ENCODE results near the gene CALHM3. TPM values are rescaled to one million over a fixed set of nuclear protein-coding genes. Genes with fewer than 3 reads are reported as not detected.

CALHM3 gene
- total and polyA plus RNA-seq, 5 donors = not detected

DNA sequence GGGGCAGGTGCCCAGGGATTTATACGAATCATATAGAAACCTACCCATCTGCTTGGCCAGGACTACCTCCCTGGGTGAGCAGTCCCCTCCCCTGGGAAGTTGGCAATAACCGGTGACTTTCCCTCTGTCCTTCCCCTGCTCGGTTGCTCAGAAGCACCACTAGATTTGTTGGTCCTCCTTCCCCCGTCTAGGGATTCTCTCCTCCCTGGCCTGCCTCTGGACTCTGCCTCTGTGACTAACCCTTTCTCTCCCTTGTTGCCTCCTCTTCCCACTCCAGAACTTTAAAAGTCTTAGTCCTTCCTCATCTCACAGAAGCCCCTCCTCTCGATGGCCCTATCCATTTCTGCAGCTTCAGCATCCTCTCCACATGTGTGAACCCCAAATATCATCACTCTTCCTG lies 9.8 kb downstream of the CALHM3 start:
- no peak overlapping the region for H3K27ac ChIP-seq (ENCODE audit: low read length)
- WGBS = 58% methylated on average over 5 of the region's 5 CpGs
- DNase-seq (no peak), ATAC-seq (no peak)
- intact Hi-C loops (cut with DNase I) = no loop called here
- H3K4me3 ChIP-seq (ENCODE audit: low read length) = no peak overlapping the region
- H3K4me1 ChIP-seq (ENCODE audit: control insufficient read depth, insufficient read depth, low read length) = no peaks in the 10 kb centered on the region
- no peaks in the 10 kb centered on the region for H3K9me3 ChIP-seq (ENCODE audit: control insufficient read depth, low read length)
- no peaks in the 10 kb centered on the region for H3K27me3 ChIP-seq (ENCODE audit: control insufficient read depth, insufficient read depth)

GRCh38 chr10:103467406-103467805 lies 11.6 kb downstream of the CALHM3 start:
- H3K4me3 ChIP-seq (ENCODE audit: low read length) = no peak overlapping the region
- H3K27ac ChIP-seq (ENCODE audit: low read length) = no peak overlapping the region
- H3K9me3 ChIP-seq (ENCODE audit: control insufficient read depth, low read length) = no peaks in the 10 kb centered on the region
- ATAC-seq = no peak
- no peak for DNase-seq
- no peaks in the 10 kb centered on the region for H3K27me3 ChIP-seq (ENCODE audit: control insufficient read depth, insufficient read depth)
- H3K4me1 ChIP-seq (ENCODE audit: control insufficient read depth, insufficient read depth, low read length) = no peaks in the 10 kb centered on the region
- WGBS = 82% methylated on average over 7 of the region's 7 CpGs
- intact Hi-C loops (cut with DNase I) = no loop called here

DNA sequence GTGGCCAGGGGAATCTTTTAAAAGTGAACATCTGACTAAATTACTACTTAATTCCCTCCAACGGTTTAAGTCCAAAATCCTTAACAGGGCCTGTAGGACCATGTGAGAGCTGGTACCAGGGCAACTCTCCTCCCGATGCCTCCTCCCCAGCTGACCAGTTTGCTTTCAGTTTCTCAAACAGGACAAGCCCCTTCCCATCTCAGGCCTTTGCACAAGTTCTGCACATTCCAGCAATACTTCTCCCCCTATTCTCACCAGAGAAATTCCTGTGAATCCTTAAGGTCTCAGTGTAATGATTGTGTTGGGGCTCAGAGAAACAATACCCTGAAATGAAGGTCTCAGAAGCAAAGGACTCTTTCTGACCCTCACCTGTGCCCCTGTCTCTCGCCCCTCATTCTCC lies 12.3 kb downstream of the CALHM3 start:
- ATAC-seq (no peak), DNase-seq (peak in 1 of 3 donors; percentile 1)
- Histone ChIP-seq H3K4me1 (ENCODE audit: control insufficient read depth, insufficient read depth, low read length) (no peaks in the 10 kb centered on the region), H3K9me3 (ENCODE audit: control insufficient read depth, low read length) (no peaks in the 10 kb centered on the region), H3K27me3 (ENCODE audit: control insufficient read depth, insufficient read depth) (no peaks in the 10 kb centered on the region), H3K27ac (ENCODE audit: low read length) (no peak overlapping the region), H3K4me3 (ENCODE audit: low read length) (no peak overlapping the region)
- 86% methylated on average over 3 of the region's 3 CpGs for WGBS
- intact Hi-C loops (cut with DNase I) = no loop called here

GRCh38 chr10:103465411-103466179 lies 13.4 kb downstream of the CALHM3 start:
- no peak overlapping the region for H3K27ac ChIP-seq (ENCODE audit: low read length)
- H3K27me3 ChIP-seq (ENCODE audit: control insufficient read depth, insufficient read depth) = no peaks in the 10 kb centered on the region
- DNase-seq (peak in 1 of 3 donors; percentile 46), ATAC-seq (no peak)
- 88% methylated on average over 14 of the region's 14 CpGs for WGBS
- H3K9me3 ChIP-seq (ENCODE audit: control insufficient read depth, low read length) = no peaks in the 10 kb centered on the region
- intact Hi-C loops (cut with DNase I) = loop anchor here in 1 of 4 donors (2.0 kb wide), 1 partner anchor 23 kb away; no protein-coding TSS in a partner anchor
- no peak overlapping the region for H3K4me3 ChIP-seq (ENCODE audit: low read length)
- H3K4me1 ChIP-seq (ENCODE audit: control insufficient read depth, insufficient read depth, low read length) = no peaks in the 10 kb centered on the region

- intact Hi-C loops (cut with DNase I) = no loop called here
- no peaks in the 10 kb centered on the region for H3K27me3 ChIP-seq (ENCODE audit: control insufficient read depth, insufficient read depth)
- ATAC-seq (no peak), DNase-seq (no peak)
- H3K9me3 ChIP-seq (ENCODE audit: control insufficient read depth, low read length) = no peaks in the 10 kb centered on the region
- H3K4me1 ChIP-seq (ENCODE audit: control insufficient read depth, insufficient read depth, low read length) = no peaks in the 10 kb centered on the region
- no peak overlapping the region for H3K27ac ChIP-seq (ENCODE audit: low read length)
- WGBS = 63% methylated on average over 4 of the region's 4 CpGs
- H3K4me3 ChIP-seq (ENCODE audit: low read length) = no peak overlapping the region
Measured at GRCh38 chr10:103463499-103463898, 15.5 kb downstream of the CALHM3 start.

DNA sequence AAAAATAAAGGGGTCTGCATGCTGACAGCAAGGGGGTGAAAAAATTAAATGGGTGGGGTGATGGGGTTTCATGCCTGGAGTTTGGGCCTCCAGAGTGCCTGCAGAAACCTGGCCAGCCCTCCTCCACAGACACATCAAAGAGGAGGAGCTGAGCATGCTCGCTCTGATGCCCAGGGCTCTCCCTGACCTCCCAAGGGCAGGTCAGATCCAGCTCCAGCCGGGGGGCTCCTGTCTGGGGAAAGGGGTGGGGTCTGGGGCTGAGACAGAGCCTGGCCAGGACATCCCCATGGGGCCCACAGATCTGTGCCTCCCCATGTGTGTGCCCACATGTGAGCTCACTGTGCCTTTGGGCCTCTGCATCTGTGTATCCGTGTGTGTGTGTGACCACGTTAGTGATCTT lies 19.4 kb downstream of the CALHM3 start:
- no peaks in the 10 kb centered on the region for H3K4me1 ChIP-seq (ENCODE audit: control insufficient read depth, insufficient read depth, low read length)
- no peak overlapping the region for H3K27ac ChIP-seq (ENCODE audit: low read length)
- H3K27me3 ChIP-seq (ENCODE audit: control insufficient read depth, insufficient read depth) = no peaks in the 10 kb centered on the region
- intact Hi-C loops (cut with DNase I) = no loop called here
- 57% methylated on average over 4 of the region's 4 CpGs for WGBS
- no peak for ATAC-seq
- H3K9me3 ChIP-seq (ENCODE audit: control insufficient read depth, low read length) = no peaks in the 10 kb centered on the region
- no peak for DNase-seq
- H3K4me3 ChIP-seq (ENCODE audit: low read length) = no peak overlapping the region

GRCh38 chr10:103458720-103459119 lies 20.3 kb downstream of the CALHM3 start, which contains the start of gene CALHM1:
TSS of gene CALHM1 (minus strand) at chr10:103458900. CDS start at chr10:103458751, 149 bp downstream.
- Histone ChIP-seq H3K27ac (ENCODE audit: low read length) (no peak within 1 kb of the TSS), H3K9me3 (ENCODE audit: control insufficient read depth, low read length) (no peaks in the 10 kb centered on the region), H3K4me3 (ENCODE audit: low read length) (no peak within 1 kb of the TSS), H3K4me1 (ENCODE audit: control insufficient read depth, insufficient read depth, low read length) (no peaks in the 10 kb centered on the region), H3K27me3 (ENCODE audit: control insufficient read depth, insufficient read depth) (no peaks in the 10 kb centered on the region)
- WGBS = 72% methylated on average over 9 of the region's 9 CpGs
- ATAC-seq (no peak), DNase-seq (no peak)
- intact Hi-C loops (cut with DNase I) = no loop called here

- Histone ChIP-seq H3K4me1 (ENCODE audit: control insufficient read depth, insufficient read depth, low read length) (no peaks in the 10 kb centered on the region), H3K4me3 (ENCODE audit: low read length) (no peak overlapping the region), H3K27ac (ENCODE audit: low read length) (no peak overlapping the region), H3K27me3 (ENCODE audit: control insufficient read depth, insufficient read depth) (no peaks in the 10 kb centered on the region), H3K9me3 (ENCODE audit: control insufficient read depth, low read length) (no peaks in the 10 kb centered on the region)
- peak in 1 of 3 donors; percentile 54 for DNase-seq
- intact Hi-C loops (cut with DNase I) = no loop called here
- 97% methylated on average over 39 of the region's 39 CpGs for WGBS
- ATAC-seq = no peak
Measured at GRCh38 chr10:103457896-103458583, 21.0 kb downstream of the CALHM3 start.

- Histone ChIP-seq H3K27ac (ENCODE audit: low read length) (no peak overlapping the region), H3K4me1 (ENCODE audit: control insufficient read depth, insufficient read depth, low read length) (no peaks in the 10 kb centered on the region), H3K9me3 (ENCODE audit: control insufficient read depth, low read length) (no peaks in the 10 kb centered on the region), H3K27me3 (ENCODE audit: control insufficient read depth, insufficient read depth) (no peaks in the 10 kb centered on the region), H3K4me3 (ENCODE audit: low read length) (no peak overlapping the region)
- ATAC-seq (no peak), DNase-seq (no peak)
- 78% methylated on average over 8 of the region's 8 CpGs for WGBS
- intact Hi-C loops (cut with DNase I) = no loop called here
Measured at GRCh38 chr10:103457176-103457712, 21.8 kb downstream of the CALHM3 start.

GRCh38 chr10:103456074-103456660 lies 22.9 kb downstream of the CALHM3 start:
- H3K9me3 ChIP-seq (ENCODE audit: control insufficient read depth, low read length) = no peaks in the 10 kb centered on the region
- DNase-seq = no peak
- intact Hi-C loops (cut with DNase I) = no loop called here
- no peaks in the 10 kb centered on the region for H3K4me1 ChIP-seq (ENCODE audit: control insufficient read depth, insufficient read depth, low read length)
- ATAC-seq = no peak
- H3K4me3 ChIP-seq (ENCODE audit: low read length) = no peak overlapping the region
- WGBS = 90% methylated on average over 9 of the region's 9 CpGs
- no peak overlapping the region for H3K27ac ChIP-seq (ENCODE audit: low read length)
- no peaks in the 10 kb centered on the region for H3K27me3 ChIP-seq (ENCODE audit: control insufficient read depth, insufficient read depth)

GRCh38 chr10:103455235-103455634 lies 23.8 kb downstream of the CALHM3 start:
- WGBS = 88% methylated on average over 25 of the region's 25 CpGs
- intact Hi-C loops (cut with DNase I) = no loop called here
- Histone ChIP-seq H3K9me3 (ENCODE audit: control insufficient read depth, low read length) (no peaks in the 10 kb centered on the region), H3K27ac (ENCODE audit: low read length) (no peak overlapping the region), H3K4me1 (ENCODE audit: control insufficient read depth, insufficient read depth, low read length) (no peaks in the 10 kb centered on the region), H3K4me3 (ENCODE audit: low read length) (no peak overlapping the region), H3K27me3 (ENCODE audit: control insufficient read depth, insufficient read depth) (no peaks in the 10 kb centered on the region)
- peak in 2 of 3 donors; percentile 48 to 53 for DNase-seq
- no peak for ATAC-seq
